Peyer's patch (tissue), 4 donors: ENCODE measurements around the gene ARSG. TPM values are rescaled to one million over a fixed set of nuclear protein-coding genes. Genes with fewer than 3 reads are reported as not detected.

Experiments used
- DNase-seq, 3 donors: peaks; one replicate each; pipeline ENCODE4 v3.0.0-alpha.2; 2017 to 2019
- H3K27ac ChIP-seq, 4 donors: fragments of 200-600 bp; sonication (generic); one replicate each; pipeline ENCODE4 v1.5.1; 2016 to 2019
- H3K27me3 ChIP-seq, 2 donors: fragments of 200-600 bp; sonication (generic); one replicate each; pipeline ENCODE4 v1.5.1; 2019
- H3K36me3 ChIP-seq, 3 donors: fragments of 200-600 bp; sonication (generic); one replicate each; pipeline ENCODE4 v1.5.1; 2016 to 2019
- H3K4me1 ChIP-seq, 4 donors: fragments of 200-600 bp; sonication (generic); one replicate each; pipeline ENCODE4 v1.5.1; 2016 to 2019
- H3K4me3 ChIP-seq, 4 donors: fragments of 200-600 bp; sonication (generic); 1 replicate in 3 of 4; 2 replicates in 1 of 4; pipeline ENCODE4 v1.5.1; 2016 to 2019; ENCODE audit warnings: mild to moderate bottlenecking in 1 of 4
- H3K9me3 ChIP-seq, 4 donors: fragments of 200-600 bp; sonication (generic); one replicate each; pipeline ENCODE4 v1.5.1; 2016 to 2019; ENCODE audit warnings: mild to moderate bottlenecking in 1 of 4
- POLR2A ChIP-seq, 2 donors: fragments of 450-650 bp; IDR thresholded peaks; one replicate each; pipeline ENCODE4 v1.5.1; 2017; ENCODE audit warnings: antibody characterized with exemption in 2 of 2, mild to moderate bottlenecking in 2 of 2, moderate library complexity in 2 of 2
- total RNA-seq, 4 donors: library from RNA; depleted of rRNA; stranded (reverse); fragments of >200 nt; gene quantifications; one replicate each; pipeline ENCODE4 v1.1.0, GENCODE V29; 2016
- TF ChIP-seq, protein P1 (sequence below), 6 experiments: fragments of 450-650 bp in 4 of 6; fragments of 200-600 bp in 2 of 6; sonication (generic) in 1 of 6; IDR thresholded peaks; one replicate each; pipeline ENCODE4 v1.5.1; 2017 to 2019; ENCODE audit warnings: antibody characterized with exemption in 6 of 6, mild to moderate bottlenecking in 3 of 6, moderate library complexity in 1 of 6

The ARSG gene
- total RNA-seq, 4 donors from 2014 or later, result 0.70 to 29.7 (median 2.0) TPM

DNA sequence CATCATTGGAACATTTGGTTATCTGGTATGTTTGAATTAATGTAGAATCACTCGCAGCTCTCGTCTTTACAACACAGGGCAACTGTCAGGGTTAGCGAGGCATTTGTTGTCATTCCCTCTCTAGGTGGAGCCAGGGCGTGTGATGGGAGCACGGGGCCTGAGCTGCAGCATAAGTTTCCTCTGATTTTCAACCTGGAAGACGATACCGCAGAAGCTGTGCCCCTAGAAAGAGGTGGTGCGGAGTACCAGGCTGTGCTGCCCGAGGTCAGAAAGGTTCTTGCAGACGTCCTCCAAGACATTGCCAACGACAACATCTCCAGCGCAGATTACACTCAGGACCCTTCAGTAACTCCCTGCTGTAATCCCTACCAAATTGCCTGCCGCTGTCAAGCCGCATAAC, 128.8 kb downstream of the ARSG start:
- Histone ChIP-seq H3K4me3 (no peak overlapping the region), H3K9me3 (no peaks in the 10 kb centered on the region), H3K4me1 (no peaks in the 10 kb centered on the region), H3K27ac (no peak overlapping the region), H3K27me3 (no peaks in the 10 kb centered on the region), H3K36me3 (peaks cover 0 to 38% (median 0%) of the 10 kb centered on the region in 3 donors)
- DNase-seq, result no peak
- no peak for TF ChIP-seq POLR2A (IDR thresholded peaks at IDR 0.05)

DNA sequence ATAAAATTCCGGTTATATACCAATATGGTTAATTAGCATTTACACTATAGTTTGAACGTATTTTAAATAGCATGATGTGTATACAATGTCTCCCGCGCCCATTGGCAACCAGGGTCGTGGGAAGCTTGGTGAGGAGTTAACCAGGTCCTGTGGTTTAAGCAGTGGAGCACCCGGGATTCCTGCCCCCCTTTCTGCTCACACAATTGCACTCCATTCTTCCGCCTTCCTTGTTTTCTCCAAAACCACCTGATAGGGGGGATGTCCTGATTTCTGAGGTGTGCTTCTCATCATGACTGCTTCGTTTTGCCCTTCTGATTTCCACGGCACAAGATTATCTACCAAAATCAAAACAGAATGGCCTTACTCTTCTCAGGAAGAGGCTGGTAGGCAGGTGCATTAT, 130.2 kb downstream of the ARSG start:
- no peak for TF ChIP-seq POLR2A (IDR thresholded peaks at IDR 0.05)
- TF ChIP-seq, protein P1, sequence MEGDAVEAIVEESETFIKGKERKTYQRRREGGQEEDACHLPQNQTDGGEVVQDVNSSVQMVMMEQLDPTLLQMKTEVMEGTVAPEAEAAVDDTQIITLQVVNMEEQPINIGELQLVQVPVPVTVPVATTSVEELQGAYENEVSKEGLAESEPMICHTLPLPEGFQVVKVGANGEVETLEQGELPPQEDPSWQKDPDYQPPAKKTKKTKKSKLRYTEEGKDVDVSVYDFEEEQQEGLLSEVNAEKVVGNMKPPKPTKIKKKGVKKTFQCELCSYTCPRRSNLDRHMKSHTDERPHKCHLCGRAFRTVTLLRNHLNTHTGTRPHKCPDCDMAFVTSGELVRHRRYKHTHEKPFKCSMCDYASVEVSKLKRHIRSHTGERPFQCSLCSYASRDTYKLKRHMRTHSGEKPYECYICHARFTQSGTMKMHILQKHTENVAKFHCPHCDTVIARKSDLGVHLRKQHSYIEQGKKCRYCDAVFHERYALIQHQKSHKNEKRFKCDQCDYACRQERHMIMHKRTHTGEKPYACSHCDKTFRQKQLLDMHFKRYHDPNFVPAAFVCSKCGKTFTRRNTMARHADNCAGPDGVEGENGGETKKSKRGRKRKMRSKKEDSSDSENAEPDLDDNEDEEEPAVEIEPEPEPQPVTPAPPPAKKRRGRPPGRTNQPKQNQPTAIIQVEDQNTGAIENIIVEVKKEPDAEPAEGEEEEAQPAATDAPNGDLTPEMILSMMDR (IDR thresholded peaks at IDR 0.05), result no peak
- Histone ChIP-seq H3K4me3 (no peak overlapping the region), H3K27me3 (no peaks in the 10 kb centered on the region), H3K27ac (no peak overlapping the region), H3K4me1 (no peaks in the 10 kb centered on the region), H3K36me3 (peaks cover 0 to 51% (median 0%) of the 10 kb centered on the region in 3 donors), H3K9me3 (no peaks in the 10 kb centered on the region)
- no peak for DNase-seq

DNA sequence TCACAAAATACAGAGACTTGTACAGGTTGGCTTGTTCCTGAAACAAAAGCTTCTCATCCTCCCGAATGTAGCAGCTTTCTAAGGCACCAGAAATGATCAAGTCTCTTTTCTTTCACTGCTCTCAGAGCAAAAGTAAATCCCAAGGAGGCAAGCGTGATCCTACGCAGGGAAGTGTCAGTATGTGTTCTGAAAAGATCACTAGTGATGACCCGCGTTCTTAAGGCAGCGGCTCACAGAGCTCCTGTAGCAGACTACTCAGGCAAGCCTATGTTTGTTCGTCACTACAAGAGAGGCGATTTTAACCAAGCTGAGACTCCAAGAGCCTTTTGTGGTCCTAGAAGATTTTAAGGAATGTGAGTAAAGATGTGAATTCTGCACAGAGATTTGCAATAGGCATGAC, 131.5 kb downstream of the ARSG start:
- no peak for TF ChIP-seq POLR2A (IDR thresholded peaks at IDR 0.05)
- TF ChIP-seq, protein P1 (IDR thresholded peaks at IDR 0.05), result no peak
- Histone ChIP-seq H3K27ac (no peak overlapping the region), H3K36me3 (peaks cover 0 to 63% (median 0%) of the 10 kb centered on the region in 3 donors), H3K9me3 (no peaks in the 10 kb centered on the region), H3K27me3 (no peaks in the 10 kb centered on the region), H3K4me1 (no peaks in the 10 kb centered on the region), H3K4me3 (no peak overlapping the region)
- DNase-seq, result no peak

DNA sequence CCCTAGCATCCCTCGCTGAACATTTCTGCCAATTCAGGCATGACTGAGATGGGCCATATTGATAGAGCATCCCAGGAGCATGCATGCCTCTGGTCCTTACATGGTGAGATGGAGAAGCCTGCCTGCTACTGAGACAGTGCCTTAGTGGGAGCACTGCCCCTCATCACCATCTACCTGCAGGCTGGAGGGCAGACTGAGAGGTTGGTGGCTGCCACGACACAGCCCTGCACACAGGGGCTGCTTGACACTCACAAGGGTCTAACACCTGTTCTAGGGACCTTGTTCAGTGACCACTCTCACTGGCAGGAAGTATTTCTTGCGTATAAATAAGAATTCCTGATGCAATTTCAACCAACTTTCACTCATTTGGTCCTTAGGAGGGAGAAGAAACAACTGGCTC, 132.0 kb downstream of the ARSG start:
- no peaks in the 10 kb centered on the region for H3K27me3 ChIP-seq
- H3K4me3 ChIP-seq, result no peak overlapping the region
- H3K9me3 ChIP-seq, result no peaks in the 10 kb centered on the region
- H3K36me3 ChIP-seq, result peaks cover 0 to 67% (median 0%) of the 10 kb centered on the region in 3 donors
- no peak overlapping the region for H3K27ac ChIP-seq
- no peaks in the 10 kb centered on the region for H3K4me1 ChIP-seq
- TF ChIP-seq, protein P1 (IDR thresholded peaks at IDR 0.05), result no peak
- TF ChIP-seq POLR2A (IDR thresholded peaks at IDR 0.05), result no peak
- no peak for DNase-seq

DNA sequence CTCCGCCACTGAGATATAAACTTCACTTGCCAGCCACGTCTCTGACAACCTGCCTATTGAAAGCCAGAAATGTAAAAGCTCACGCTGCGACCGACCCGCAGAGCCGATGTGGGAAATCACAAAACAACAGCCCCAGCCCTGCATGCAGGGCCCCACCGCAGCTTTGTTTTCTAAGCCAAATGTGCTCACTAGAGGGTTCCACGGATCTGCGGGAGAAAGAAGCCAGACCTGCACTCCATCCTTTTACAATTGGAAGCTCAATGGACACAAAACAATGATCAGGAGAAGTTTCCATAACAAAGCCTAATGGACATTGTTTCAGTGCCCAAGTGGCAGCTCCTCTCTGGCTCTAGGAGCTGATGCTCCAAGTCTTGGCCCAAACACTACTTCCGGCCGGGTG, 132.9 kb downstream of the ARSG start:
- peaks cover 0 to 76% (median 0%) of the 10 kb centered on the region in 3 donors for H3K36me3 ChIP-seq
- no peak overlapping the region for H3K4me3 ChIP-seq
- no peaks in the 10 kb centered on the region for H3K27me3 ChIP-seq
- no peak overlapping the region for H3K27ac ChIP-seq
- DNase-seq, result no peak
- no peaks in the 10 kb centered on the region for H3K9me3 ChIP-seq
- no peaks in the 10 kb centered on the region for H3K4me1 ChIP-seq
- TF ChIP-seq, protein P1 (IDR thresholded peaks at IDR 0.05), result no peak
- TF ChIP-seq POLR2A (IDR thresholded peaks at IDR 0.05), result no peak

DNA sequence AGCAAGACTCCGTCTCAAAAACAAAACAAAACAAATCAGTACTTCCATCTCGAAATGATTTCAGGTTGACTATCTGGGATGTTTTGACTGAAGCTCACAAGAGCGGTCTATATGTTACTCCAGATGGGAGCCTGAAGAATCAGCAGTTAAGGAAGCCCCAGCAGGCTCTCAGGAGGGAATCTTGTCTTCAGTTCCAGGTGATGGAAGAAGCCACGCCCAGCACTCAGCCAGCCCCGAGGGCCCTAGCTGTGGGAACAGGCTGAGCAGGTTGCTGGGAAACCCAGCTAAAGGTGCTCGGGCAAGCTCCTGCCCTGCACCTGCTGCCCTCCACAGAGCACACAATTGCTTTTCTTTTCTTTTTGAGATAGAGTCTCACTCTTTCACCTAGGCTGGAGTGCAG, 133.6 kb downstream of the ARSG start:
- Histone ChIP-seq H3K36me3 (peaks cover 0 to 81% (median 0%) of the 10 kb centered on the region in 3 donors), H3K27ac (no peak overlapping the region), H3K27me3 (no peaks in the 10 kb centered on the region), H3K9me3 (no peaks in the 10 kb centered on the region), H3K4me3 (no peak overlapping the region), H3K4me1 (no peaks in the 10 kb centered on the region)
- DNase-seq, result no peak
- TF ChIP-seq POLR2A (IDR thresholded peaks at IDR 0.05), result no peak
- TF ChIP-seq, protein P1 (IDR thresholded peaks at IDR 0.05), result no peak
